Sigmoid colon (tissue), 4 donors: ENCODE data around the gene REST.

Experiments
- EP300 ChIP-seq, 4 donors: sonication (generic); formaldehyde crosslinking; IDR thresholded peaks; one replicate each; pipeline ENCODE4 v1.6.1; 2017; ENCODE audit warnings: antibody characterized with exemption in 4 of 4
- TF ChIP-seq, protein P1 (sequence below), 4 experiments: fragments of 450-650 bp in 3 of 4; fragments of 200-600 bp in 1 of 4; IDR thresholded peaks; one replicate each; pipeline ENCODE4 v1.5.1; 2016 to 2019; ENCODE audit warnings: antibody characterized with exemption in 4 of 4, mild to moderate bottlenecking in 3 of 4, moderate library complexity in 2 of 4

DNA sequence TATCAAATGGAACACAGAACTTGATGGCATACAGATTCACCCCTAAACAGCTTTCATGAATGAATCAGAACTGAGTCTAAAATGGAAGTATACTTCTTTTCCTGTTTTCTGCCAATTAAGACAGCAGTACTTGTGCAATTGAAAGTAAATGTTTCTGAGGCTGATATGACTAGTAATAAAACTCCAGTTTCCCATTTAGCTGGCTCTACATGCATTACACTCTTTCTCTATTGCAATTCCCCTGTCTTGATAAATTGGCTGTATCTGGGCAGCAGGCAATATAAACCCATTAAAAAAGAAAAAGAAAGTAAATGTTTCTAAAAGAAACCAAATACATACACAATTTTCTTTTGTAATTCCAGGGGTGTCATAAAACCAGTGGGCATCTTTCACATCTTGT, 65.1 kb downstream of the REST start:
- TF ChIP-seq, protein P1, sequence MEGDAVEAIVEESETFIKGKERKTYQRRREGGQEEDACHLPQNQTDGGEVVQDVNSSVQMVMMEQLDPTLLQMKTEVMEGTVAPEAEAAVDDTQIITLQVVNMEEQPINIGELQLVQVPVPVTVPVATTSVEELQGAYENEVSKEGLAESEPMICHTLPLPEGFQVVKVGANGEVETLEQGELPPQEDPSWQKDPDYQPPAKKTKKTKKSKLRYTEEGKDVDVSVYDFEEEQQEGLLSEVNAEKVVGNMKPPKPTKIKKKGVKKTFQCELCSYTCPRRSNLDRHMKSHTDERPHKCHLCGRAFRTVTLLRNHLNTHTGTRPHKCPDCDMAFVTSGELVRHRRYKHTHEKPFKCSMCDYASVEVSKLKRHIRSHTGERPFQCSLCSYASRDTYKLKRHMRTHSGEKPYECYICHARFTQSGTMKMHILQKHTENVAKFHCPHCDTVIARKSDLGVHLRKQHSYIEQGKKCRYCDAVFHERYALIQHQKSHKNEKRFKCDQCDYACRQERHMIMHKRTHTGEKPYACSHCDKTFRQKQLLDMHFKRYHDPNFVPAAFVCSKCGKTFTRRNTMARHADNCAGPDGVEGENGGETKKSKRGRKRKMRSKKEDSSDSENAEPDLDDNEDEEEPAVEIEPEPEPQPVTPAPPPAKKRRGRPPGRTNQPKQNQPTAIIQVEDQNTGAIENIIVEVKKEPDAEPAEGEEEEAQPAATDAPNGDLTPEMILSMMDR (IDR thresholded peaks at IDR 0.05), result no peak
- TF ChIP-seq EP300 (IDR thresholded peaks at IDR 0.05), result no peak
